Hepatocyte (in vitro differentiated cells): ENCODE measurements around the gene UBXN2A. TPM values are rescaled to one million over a fixed set of nuclear protein-coding genes. Genes with fewer than 3 reads are reported as not detected.

Source experiments
- DNase-seq: peaks from one replicate; pipeline ENCODE4 v3.0.0-alpha.2; 2016; ENCODE audit warnings: low spot score
- H2AFZ ChIP-seq: fragments of 200-600 bp; sonication (generic); 2 replicates; pipeline ENCODE4 v1.6.0; 2016; ENCODE audit warnings: antibody characterized with exemption, mild to moderate bottlenecking
- H3K27ac ChIP-seq: fragments of 200-600 bp; sonication (generic); 2 replicates; pipeline ENCODE4 v1.5.1; 2016; ENCODE audit warnings: mild to moderate bottlenecking
- H3K27me3 ChIP-seq: fragments of 200-600 bp; sonication (generic); 2 replicates; pipeline ENCODE4 v1.6.1; 2016
- H3K36me3 ChIP-seq: fragments of 200-600 bp; sonication (generic); replicated peaks from 2 replicates; pipeline ENCODE4 v1.5.1; 2016; ENCODE audit warnings: low read depth; ENCODE audit not compliant: insufficient read depth
- H3K4me1 ChIP-seq: fragments of 200-600 bp; sonication (generic); 2 replicates; pipeline ENCODE4 v1.5.1; 2016; ENCODE audit warnings: mild to moderate bottlenecking, moderate library complexity; ENCODE audit not compliant: insufficient read depth
- H3K4me2 ChIP-seq: fragments of 200-600 bp; sonication (generic); 2 replicates; pipeline ENCODE4 v1.6.0; 2016
- H3K4me3 ChIP-seq: fragments of 200-600 bp; sonication (generic); 2 replicates; pipeline ENCODE4 v1.5.1; 2016; ENCODE audit warnings: mild to moderate bottlenecking
- H3K79me2 ChIP-seq: fragments of 200-600 bp; sonication (generic); 2 replicates; pipeline ENCODE4 v1.6.0; 2017; ENCODE audit warnings: mild to moderate bottlenecking
- H3K9me2 ChIP-seq: fragments of 200-600 bp; sonication (generic); replicated peaks from 2 replicates; pipeline ENCODE4 v1.6.0; 2017; ENCODE audit warnings: mild to moderate bottlenecking; ENCODE audit not compliant: insufficient read depth
- H3K9me3 ChIP-seq: fragments of 200-600 bp; sonication (generic); 2 replicates; pipeline ENCODE4 v1.5.1; 2016; ENCODE audit warnings: low read depth, mild to moderate bottlenecking
- H4K20me1 ChIP-seq: fragments of 200-600 bp; sonication (generic); 2 replicates; pipeline ENCODE4 v1.6.0; 2016; ENCODE audit warnings: mild to moderate bottlenecking; ENCODE audit not compliant: insufficient read depth, poor library complexity, severe bottlenecking
- CTCF ChIP-seq: fragments of 200-600 bp; sonication (generic); IDR thresholded peaks from 2 replicates; pipeline ENCODE4 v1.5.1; 2016; ENCODE audit warnings: antibody characterized with exemption, mild to moderate bottlenecking; ENCODE audit not compliant: poor library complexity
- EZH2 ChIP-seq: fragments of 200-600 bp; sonication (generic); IDR thresholded peaks from 2 replicates; pipeline ENCODE4 v1.6.1; 2016; ENCODE audit warnings: antibody characterized with exemption, mild to moderate bottlenecking, borderline replicate concordance
- EZH2phosphoT487 ChIP-seq: fragments of 200-600 bp; sonication (generic); IDR thresholded peaks from one replicate; pipeline ENCODE4 v1.6.1; 2018; ENCODE audit warnings: antibody characterized with exemption, mild to moderate bottlenecking, low read depth, moderate library complexity; ENCODE audit not compliant: unreplicated experiment, severe bottlenecking
- WGBS: methylation state at CpG from one replicate; pipeline ENCODE4 v1.1.6; 2016; ENCODE audit warnings: low lambda C conversion rate; ENCODE audit errors: missing lambda C conversion rate; 5-methylcytosine and 5-hydroxymethylcytosine counted together
- polyA plus RNA-seq: library from polyadenylated mRNA; unstranded; fragments of >200 nt; fragmentation: Nextera tagmentation; extraction: Ambion mirVana; gene quantifications from 2 replicates; pipeline ENCODE4 v1.2.1, GENCODE V29; 2016
- small RNA-seq: library from RNA; depleted of rRNA; stranded (forward); fragments of <200 nt; gene quantifications from one replicate; pipeline ENCODE3, GENCODE V24; 2014
- total RNA-seq: library from RNA; depleted of rRNA; stranded (reverse); fragments of >200 nt; gene quantifications from 2 replicates; pipeline ENCODE4 v1.2.3, GENCODE V29; 2014

UBXN2A gene
- total and polyA plus RNA-seq, 2 experiments from 2014 or later = 15.9 to 16.4 TPM

- no peak overlapping the region for H3K27ac ChIP-seq
Measured at GRCh38 chr2:24051833-24052232, 111.6 kb downstream of the UBXN2A start.

GRCh38 chr2:24052951-24053350, 112.7 kb downstream of the UBXN2A start:
- TF ChIP-seq EZH2 (no peak), EZH2phosphoT487 (no peak), CTCF (no peak)
- Histone ChIP-seq H3K9me3 (no peaks in the 10 kb centered on the region), H4K20me1 (no peaks in the 10 kb centered on the region), H2AFZ (no peak overlapping the region), H3K9me2 (no peaks in the 10 kb centered on the region), H3K27ac (no peak overlapping the region), H3K4me3 (no peak overlapping the region), H3K27me3 (no peaks in the 10 kb centered on the region), H3K4me1 (no peaks in the 10 kb centered on the region), H3K4me2 (no peak overlapping the region), H3K79me2 (no peaks in the 10 kb centered on the region), H3K36me3 (no peaks in the 10 kb centered on the region)
- DNase-seq = no peak
- WGBS = 100% methylated on average over 1 of the region's 1 CpG

More at GRCh38 chr2:24051833-24052232, 111.6 kb downstream of the UBXN2A start:
- H4K20me1 ChIP-seq = no peaks in the 10 kb centered on the region
- no peak overlapping the region for H3K4me3 ChIP-seq
- no peaks in the 10 kb centered on the region for H3K36me3 ChIP-seq
- H3K27me3 ChIP-seq = no peaks in the 10 kb centered on the region
- H3K4me1 ChIP-seq = no peaks in the 10 kb centered on the region
- WGBS = 88% methylated on average over 8 of the region's 8 CpGs
- H2AFZ ChIP-seq = no peak overlapping the region
- H3K4me2 ChIP-seq = no peak overlapping the region
- no peaks in the 10 kb centered on the region for H3K9me3 ChIP-seq
- H3K9me2 ChIP-seq = no peaks in the 10 kb centered on the region
- DNase-seq = no peak
- no peaks in the 10 kb centered on the region for H3K79me2 ChIP-seq
- TF ChIP-seq EZH2phosphoT487 (no peak), EZH2 (no peak), CTCF (no peak)

Small RNA genes lying within 50 kb of the gene (small RNA-seq; reads per million reads assigned to genes)
- not detected for gene RN7SL610P
- not detected for gene RNU6-370P

Other genes with a start within 250 kb of the UBXN2A start
- gene ATAD2B, start 13.3 kb upstream of the UBXN2A start, total RNA-seq = 17.1 and 26.2 TPM in 2 replicates
- 6.1 and 8.7 TPM in 2 replicates for gene ATAD2B, start 13.3 kb upstream of the UBXN2A start, polyA plus RNA-seq
- not detected in 2 replicates for gene MFSD2B, start 69.6 kb downstream of the UBXN2A start, total RNA-seq
- 0.25 TPM in 1 of 2 replicates, not detected in the other for gene MFSD2B, start 69.6 kb downstream of the UBXN2A start, polyA plus RNA-seq
- gene WDCP, start 106.9 kb downstream of the UBXN2A start, total RNA-seq = 6.0 and 6.8 TPM in 2 replicates
- 1.4 and 2.4 TPM in 2 replicates for gene WDCP, start 106.9 kb downstream of the UBXN2A start, polyA plus RNA-seq
- gene FKBP1B, start 109.3 kb downstream of the UBXN2A start, total RNA-seq = 20.2 and 24.4 TPM in 2 replicates
- 36.3 and 37.2 TPM in 2 replicates for gene FKBP1B, start 109.3 kb downstream of the UBXN2A start, polyA plus RNA-seq
- gene SF3B6, start 135.9 kb downstream of the UBXN2A start, total RNA-seq = 131 and 158 TPM in 2 replicates
- 170 and 174 TPM in 2 replicates for gene SF3B6, start 135.9 kb downstream of the UBXN2A start, polyA plus RNA-seq
- gene TP53I3, start 144.4 kb downstream of the UBXN2A start, total RNA-seq = 29.8 and 31.9 TPM in 2 replicates
- 52.9 and 56.2 TPM in 2 replicates for gene TP53I3, start 144.4 kb downstream of the UBXN2A start, polyA plus RNA-seq
- 0.24 and 1.2 TPM in 2 replicates for gene PFN4, start 182.9 kb downstream of the UBXN2A start, total RNA-seq
- gene PFN4, start 182.9 kb downstream of the UBXN2A start, polyA plus RNA-seq = 0.75 and 1.7 TPM in 2 replicates
- 7.4 and 14.9 TPM in 2 replicates for gene FAM228B, start 183.0 kb downstream of the UBXN2A start, total RNA-seq
- gene FAM228B, start 183.0 kb downstream of the UBXN2A start, polyA plus RNA-seq = 12.5 and 20.7 TPM in 2 replicates
- gene FAM228A, start 234.6 kb downstream of the UBXN2A start, total RNA-seq = 0.13 and 0.24 TPM in 2 replicates
- 0.86 TPM in 1 of 2 replicates, not detected in the other for gene FAM228A, start 234.6 kb downstream of the UBXN2A start, polyA plus RNA-seq